HG03196 (cell line): ENCODE results near the gene SLC1A2.

Experiments used
- ATAC-seq: cut with Tn5 transposase; IDR thresholded peaks from one replicate; pipeline ENCODE4 v1.9.1; 2021; ENCODE audit not compliant: unreplicated experiment

The SLC1A2 gene

DNA sequence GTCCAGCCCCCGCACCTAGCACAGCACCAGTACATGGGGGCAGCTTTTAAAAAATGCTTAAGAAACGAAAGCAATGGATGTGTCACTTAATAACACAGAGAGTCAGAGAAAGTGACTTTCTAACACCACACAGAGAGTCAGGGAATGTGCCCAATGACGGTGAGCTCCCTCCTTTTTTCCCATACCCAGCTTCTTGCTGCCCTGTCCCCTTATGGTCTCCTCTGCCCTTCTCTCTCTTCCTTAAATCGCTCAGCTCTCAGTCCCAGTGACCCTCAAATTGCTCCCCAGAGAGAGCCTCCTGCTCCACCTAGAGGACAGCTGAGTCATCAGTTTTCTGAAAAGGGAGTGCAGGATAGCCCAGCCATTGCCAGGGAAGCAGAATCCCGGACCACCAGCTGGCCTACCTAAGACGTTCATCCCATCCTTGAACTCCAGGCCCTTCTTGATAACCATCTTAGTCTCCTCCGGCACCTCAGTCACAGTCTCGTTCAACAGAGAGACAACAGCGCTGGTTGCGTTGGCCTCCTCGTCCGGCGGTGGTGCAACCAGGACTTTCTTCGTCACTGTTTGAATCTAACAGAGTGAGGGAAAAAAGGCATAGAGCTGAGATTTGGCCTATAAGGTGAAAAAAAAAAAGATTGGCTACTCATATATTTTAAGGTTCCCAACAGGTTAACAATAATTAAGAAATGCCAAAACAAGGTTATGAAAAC lies 113.5 kb downstream of the SLC1A2 start:
- no peak for ATAC-seq

GRCh38 chr11:35304900-35305460 lies 114.4 kb downstream of the SLC1A2 start:
- no peak for ATAC-seq

GRCh38 chr11:35304386-35304775 lies 115.0 kb downstream of the SLC1A2 start:
- ATAC-seq: no peak

GRCh38 chr11:35303596-35304385 lies 115.6 kb downstream of the SLC1A2 start:
- ATAC-seq: no peak

DNA sequence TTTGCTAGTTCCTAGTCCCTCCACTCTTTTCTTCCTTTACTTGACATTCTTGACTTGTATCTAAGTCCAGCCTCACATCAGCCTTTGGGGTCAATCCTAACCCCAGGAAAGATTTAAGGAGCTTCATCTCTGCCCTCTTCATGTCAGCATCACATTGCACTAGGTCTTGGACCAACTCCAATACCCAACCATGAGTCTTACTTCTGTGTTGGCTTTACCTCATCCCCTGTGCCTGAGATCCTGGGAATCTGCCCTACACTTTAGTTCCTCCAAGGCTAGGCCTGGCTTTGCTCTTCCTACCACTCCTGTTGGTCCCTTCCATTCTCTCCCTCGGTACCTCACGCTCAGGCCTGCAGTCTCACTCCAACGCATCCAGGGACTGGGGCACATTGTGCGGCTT lies 117.0 kb downstream of the SLC1A2 start:
- no peak for ATAC-seq

DNA sequence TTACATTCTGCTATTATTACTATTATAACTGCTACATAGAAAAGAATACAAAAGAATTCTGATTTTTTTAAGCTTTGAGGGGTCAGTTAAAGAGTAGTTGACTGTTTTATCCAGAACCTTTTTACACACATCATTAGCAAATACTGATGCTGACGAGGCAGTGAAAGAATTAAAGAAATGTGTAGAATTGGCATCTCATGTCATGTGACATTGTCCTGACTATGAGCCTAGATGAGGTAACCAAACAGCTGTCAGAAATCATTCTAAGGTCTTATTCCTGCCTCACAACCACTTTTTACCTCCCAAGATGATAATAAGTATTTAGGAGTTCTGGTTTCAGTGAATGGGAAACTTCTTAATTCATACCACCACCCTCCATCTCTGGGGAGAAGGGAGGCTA lies 121.0 kb downstream of the SLC1A2 start:
- no peak for ATAC-seq

- ATAC-seq: no peak
These were observed 123.6 kb downstream of the SLC1A2 start for GRCh38 chr11:35295751-35296150.

DNA sequence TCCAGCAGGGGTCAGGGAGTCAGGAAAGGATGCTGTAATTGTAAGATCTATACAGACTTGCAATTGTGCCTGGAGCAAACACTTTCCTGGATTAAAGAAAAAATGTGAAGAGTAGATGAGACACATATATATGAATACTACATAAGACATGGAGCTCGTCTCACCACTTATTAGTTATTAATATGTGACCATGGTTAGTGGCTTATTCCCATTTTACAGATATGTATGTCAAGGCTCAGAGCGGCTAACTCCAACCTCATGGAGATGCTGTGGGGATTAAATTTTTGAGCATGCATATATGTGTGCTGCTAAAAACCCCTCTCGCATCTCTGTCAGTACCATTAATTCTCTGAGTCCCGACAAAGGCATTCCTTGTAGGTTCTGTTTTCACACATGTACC lies 125.7 kb downstream of the SLC1A2 start:
- no peak for ATAC-seq

GRCh38 chr11:35293035-35293434 lies 126.3 kb downstream of the SLC1A2 start:
- no peak for ATAC-seq

- ATAC-seq: no peak
These were observed 127.1 kb downstream of the SLC1A2 start for GRCh38 chr11:35292279-35292678.

DNA sequence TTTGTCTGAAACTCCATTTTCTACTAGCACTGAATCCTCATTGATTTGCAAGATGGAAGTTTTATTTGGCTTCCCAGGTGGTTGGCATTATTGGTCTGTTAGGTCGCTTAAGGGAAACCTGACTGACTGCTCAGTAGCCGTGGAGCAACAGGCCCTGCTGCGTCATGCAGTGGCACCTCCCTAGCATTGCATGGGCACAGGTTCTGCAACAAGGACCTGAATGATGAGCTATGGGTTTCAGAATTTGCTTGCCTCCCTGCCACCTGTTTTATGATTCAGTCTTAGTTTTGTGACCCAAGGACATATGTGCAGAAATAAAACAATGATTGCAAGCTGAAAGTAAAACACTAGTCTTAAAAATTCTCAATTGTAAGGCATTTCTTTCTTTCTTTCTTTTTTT lies 128.5 kb downstream of the SLC1A2 start:
- ATAC-seq: no peak

DNA sequence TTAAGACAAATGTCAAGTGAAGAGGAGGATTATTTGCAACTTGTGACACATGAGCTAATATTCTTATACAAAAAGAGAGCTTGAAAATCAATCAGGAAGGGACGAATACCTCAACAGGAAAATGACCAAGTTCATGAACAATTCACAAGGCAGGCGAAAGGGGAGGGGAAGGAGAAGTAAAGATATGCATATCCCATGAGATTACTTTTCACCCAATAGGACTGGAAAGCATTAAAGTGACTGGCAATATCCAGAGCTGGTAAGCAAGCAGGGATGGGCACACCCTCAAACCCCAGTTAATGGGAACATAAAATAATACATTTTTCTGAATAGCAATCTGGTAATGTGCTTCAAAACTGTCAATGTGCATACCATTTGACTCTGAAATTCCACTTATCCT lies 129.5 kb downstream of the SLC1A2 start:
- no peak for ATAC-seq

DNA sequence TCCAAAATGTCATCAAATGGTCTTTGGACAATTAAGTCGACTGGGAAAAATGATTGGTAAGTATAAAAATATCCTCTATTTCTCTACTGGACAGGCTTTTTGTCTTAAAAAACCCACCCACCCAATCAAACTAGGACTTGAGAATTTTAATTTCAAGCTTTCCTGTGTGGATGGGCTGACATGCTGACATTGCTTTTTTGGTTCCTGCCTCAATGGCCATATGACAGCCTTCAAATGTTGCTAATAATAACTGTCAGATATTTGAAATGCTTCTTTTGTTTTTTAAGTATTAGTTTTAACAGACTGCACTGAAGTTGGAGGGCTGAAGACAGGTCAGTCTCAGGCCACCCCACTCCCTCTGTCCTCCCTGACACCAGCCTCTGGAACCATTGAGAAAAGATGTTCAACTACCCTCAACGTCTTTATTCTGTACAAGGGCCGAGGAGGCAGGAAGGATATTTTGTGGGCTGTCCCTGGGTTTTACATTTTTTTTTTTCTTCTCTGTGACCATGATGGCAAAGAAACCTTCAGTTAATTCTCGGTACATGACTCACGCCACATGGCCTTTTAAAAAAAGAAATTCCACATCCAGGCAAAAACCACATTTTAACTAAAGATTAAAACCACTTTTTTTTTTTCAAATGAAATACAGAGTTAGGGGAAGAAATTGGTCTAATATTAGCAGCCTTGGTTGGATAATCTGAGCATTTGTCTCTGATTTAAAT lies 130.4 kb downstream of the SLC1A2 start:
- no peak for ATAC-seq

DNA sequence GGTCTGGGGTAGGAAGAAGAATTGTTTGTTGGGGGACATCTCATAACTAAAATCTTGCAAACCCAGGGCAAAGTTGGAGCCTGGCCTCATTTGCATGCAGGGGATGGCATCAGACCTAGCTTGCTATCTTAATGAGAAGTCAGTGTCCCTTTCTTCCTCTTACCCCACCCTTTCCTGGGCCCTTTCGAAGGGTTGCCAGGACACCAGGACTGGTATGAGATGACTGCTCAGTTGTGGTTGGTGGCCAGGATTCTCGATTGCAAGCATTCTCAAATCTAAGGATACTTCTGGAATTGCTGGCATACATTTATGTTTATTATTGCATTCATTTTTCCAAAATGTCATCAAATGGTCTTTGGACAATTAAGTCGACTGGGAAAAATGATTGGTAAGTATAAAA lies 131.0 kb downstream of the SLC1A2 start:
- no peak for ATAC-seq

DNA sequence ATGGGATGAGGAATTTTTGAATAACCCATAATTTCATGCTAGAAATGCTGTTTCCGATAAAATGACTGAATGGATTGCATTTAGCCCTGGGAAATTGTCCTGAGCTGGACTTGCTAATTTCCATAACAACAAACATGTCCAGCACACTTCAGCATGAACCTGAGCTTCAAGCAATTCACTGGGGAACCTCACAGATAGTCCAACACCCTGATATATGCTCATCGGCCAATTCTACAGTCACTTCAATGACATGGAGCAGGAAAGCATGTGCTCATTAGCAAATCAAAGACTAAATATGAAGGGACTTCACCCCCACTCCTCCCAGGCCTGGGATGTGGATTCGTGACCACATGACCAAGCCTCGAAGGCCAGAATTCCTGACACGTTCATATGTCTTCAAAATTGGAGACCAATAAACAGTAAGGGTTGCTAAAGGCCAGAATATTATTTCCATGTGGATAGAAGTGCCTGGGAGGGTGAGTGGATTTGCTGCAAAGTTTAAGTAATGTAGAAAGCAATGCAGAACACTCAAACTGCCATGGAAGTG lies 131.9 kb downstream of the SLC1A2 start:
- no peak for ATAC-seq

GRCh38 chr11:35286126-35286525 lies 133.2 kb downstream of the SLC1A2 start:
- ATAC-seq: no peak

- no peak for ATAC-seq
These were observed 133.9 kb downstream of the SLC1A2 start for GRCh38 chr11:35285471-35285870.

DNA sequence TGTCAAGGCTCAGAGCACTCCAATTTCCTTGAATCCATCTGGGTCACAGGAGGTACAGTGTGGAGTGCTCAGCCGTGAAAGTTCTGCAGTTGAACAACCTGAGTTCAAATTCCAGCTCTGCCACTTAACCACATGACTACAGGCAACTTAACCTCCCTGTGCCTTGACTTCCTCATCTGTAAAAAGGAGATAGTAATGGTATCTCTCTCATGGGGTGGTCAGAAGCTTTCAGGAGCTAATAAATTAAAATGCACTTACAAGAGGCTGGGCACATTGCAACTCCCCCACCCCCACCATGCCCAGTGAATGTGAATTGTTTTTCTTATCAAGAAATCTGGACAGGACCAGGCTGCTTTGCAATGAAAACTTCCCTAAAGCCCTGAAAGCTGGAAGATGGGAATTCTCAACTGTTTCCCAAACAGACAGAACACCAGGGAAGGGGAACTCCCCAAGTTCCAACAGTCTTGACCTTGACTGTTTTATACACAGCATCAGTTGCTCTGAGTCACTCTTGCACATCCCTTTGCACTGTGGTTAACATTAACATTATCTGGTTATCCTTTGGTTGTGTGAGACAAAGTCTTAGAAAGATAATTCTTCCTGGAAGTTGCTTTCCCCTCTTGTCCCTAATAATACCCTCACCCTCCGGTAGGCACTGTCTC lies 137.0 kb downstream of the SLC1A2 start:
- no peak for ATAC-seq

DNA sequence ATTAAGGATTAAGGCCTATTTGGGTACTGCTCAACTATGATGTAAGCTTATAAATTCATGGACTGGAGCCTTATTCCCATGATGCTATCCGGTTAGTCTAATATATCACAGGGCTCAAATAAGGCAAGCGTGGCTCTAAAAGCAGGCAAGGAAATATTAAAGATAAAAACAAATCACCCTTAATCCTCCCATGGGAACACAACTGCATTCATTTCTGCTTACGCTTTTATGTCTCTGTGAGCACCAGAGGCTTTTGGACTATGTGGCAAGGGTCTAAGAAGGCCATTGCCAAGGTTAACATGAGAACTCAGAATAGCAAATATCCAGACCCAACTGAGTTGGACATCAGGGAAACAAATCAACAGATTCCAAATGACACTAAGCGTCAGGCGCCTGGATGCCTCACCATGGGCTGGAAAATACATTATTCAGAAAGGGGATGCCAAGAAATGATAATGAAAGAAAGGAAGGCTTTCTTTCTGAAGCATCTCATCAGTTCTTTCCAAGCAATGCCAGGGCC lies 138.1 kb downstream of the SLC1A2 start:
- ATAC-seq: no peak

DNA sequence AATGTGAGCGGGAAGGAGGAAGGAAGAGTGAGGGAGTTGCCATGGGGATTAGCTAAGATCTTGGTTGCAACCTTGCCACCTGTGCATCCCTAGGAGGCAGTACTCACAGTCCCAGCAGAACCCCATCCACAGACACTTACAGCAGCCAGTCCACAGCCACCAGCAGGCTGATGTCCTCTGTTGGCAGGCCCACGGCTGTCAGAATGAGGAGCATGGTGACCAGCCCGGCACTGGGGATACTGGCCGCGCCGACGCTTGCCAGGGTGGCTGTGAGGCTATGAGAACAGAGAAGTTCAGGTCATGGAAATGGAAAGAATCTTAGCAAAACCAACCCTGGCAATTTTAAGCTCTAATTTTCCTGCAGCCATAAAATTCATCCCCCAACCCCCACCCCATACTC lies 138.6 kb downstream of the SLC1A2 start:
- ATAC-seq: no peak

GRCh38 chr11:35277827-35278226 lies 141.5 kb downstream of the SLC1A2 start:
- no peak for ATAC-seq
